WI38 (cell line): Measurements from ENCODE around the gene SSH3.

Source experiments
- H3K4me3 ChIP-seq: 2 replicates; pipeline ENCODE4 v1.5.1; 2011; ENCODE audit warnings: low read depth, mild to moderate bottlenecking, control low read depth, low read length
- TF ChIP-seq, protein P1 (sequence below): IDR thresholded peaks from 2 replicates; pipeline ENCODE4 v1.5.1; 2012; ENCODE audit warnings: low read depth, mild to moderate bottlenecking, control low read depth, low read length

The SSH3 gene

GRCh38 chr11:67308031-67308866, 4.9 kb downstream of the SSH3 start:
- TF ChIP-seq, protein P1, sequence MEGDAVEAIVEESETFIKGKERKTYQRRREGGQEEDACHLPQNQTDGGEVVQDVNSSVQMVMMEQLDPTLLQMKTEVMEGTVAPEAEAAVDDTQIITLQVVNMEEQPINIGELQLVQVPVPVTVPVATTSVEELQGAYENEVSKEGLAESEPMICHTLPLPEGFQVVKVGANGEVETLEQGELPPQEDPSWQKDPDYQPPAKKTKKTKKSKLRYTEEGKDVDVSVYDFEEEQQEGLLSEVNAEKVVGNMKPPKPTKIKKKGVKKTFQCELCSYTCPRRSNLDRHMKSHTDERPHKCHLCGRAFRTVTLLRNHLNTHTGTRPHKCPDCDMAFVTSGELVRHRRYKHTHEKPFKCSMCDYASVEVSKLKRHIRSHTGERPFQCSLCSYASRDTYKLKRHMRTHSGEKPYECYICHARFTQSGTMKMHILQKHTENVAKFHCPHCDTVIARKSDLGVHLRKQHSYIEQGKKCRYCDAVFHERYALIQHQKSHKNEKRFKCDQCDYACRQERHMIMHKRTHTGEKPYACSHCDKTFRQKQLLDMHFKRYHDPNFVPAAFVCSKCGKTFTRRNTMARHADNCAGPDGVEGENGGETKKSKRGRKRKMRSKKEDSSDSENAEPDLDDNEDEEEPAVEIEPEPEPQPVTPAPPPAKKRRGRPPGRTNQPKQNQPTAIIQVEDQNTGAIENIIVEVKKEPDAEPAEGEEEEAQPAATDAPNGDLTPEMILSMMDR = no peak
- no peak overlapping the region for H3K4me3 ChIP-seq

DNA sequence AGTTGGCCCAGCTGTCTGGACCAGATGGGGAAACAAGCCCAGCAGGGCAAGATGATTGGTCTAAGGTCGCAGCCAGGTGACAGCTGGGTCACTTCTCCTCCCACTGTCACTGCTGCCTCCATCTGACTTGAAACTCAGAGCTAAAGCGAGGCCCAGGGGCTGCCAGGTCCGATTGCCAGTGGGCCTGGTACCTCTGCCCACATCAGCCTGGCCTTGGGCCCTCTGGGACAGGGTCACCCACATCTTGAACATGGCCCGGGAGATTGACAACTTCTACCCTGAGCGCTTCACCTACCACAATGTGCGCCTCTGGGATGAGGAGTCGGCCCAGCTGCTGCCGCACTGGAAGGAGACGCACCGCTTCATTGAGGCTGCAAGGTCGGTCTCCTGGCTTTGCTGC, 5.8 kb downstream of the SSH3 start:
- TF ChIP-seq, protein P1 = no peak
- no peak overlapping the region for H3K4me3 ChIP-seq

GRCh38 chr11:67309661-67310061, 6.3 kb downstream of the SSH3 start:
- H3K4me3 ChIP-seq = no peak overlapping the region
- TF ChIP-seq, protein P1 = no peak

DNA sequence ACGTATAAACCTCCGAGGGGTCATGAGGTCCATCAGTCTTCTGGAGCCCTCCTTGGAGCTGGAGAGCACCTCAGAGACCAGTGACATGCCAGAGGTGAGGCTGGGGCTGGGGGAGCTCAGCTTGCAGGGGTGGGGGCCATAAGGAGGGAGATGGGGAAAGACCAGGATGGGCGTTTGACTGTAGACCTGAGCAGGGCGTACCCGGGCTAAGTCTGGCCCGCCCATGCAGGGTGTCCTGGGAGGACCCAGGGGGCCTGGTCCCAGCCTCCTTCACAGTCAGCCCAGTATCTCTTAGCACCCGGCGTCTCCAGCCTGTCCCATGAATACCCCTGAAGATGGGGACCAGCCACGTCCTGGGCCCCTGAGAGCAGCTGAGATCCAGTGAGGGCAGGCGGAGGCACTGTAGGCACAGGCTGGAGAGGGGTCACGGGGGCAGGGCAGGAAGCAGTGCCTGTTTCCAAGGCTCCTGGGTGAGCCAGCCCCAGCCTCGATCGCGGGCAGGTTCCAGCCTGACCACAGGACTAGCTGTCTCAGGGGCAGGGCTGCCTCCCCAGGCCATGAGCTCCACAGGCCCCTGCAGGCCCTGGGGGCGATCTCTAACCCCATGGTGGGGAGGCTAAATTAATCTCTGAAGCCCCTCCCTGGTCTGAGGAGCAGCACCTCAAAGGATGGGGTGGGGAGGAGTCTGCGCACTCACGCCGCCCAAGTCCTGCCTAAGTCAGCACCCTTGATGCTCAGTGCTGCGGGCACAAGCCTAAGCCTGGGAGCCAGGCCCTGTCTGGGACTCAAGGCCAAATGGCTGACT, 7.1 kb downstream of the SSH3 start:
- TF ChIP-seq, protein P1 = no peak

GRCh38 chr11:67311051-67311555, 7.8 kb downstream of the SSH3 start:
- no peak overlapping the region for H3K4me3 ChIP-seq
- TF ChIP-seq, protein P1 = no peak

More for the DNA sequence above, 7.1 kb downstream of the SSH3 start:
- no peak overlapping the region for H3K4me3 ChIP-seq

GRCh38 chr11:67311556-67312082, 8.3 kb downstream of the SSH3 start:
- H3K4me3 ChIP-seq = no peak overlapping the region
- TF ChIP-seq, protein P1 = no peak
